BLaER1 (cell line): ENCODE results near the gene TCF12.
A peak's percentile ranks its signal among the peaks of the same experiment; 100 is the strongest.

Experiments used
- H3K27ac ChIP-seq: shearing (Covaris generic); formaldehyde crosslinking; 2 replicates; pipeline ENCODE4 v1.8.1; 2022
- H3K27me3 ChIP-seq: shearing (Covaris generic); formaldehyde crosslinking; 2 replicates; pipeline ENCODE4 v1.8.1; 2022
- H3K36me3 ChIP-seq: shearing (Covaris generic); formaldehyde crosslinking; 2 replicates; pipeline ENCODE4 v1.8.1; 2022
- H3K4me1 ChIP-seq: shearing (Covaris generic); formaldehyde crosslinking; 2 replicates; pipeline ENCODE4 v1.8.1; 2022
- H3K4me2 ChIP-seq: shearing (Covaris generic); formaldehyde crosslinking; 2 replicates; pipeline ENCODE4 v1.8.1; 2022
- H3K4me3 ChIP-seq: shearing (Covaris generic); formaldehyde crosslinking; 2 replicates; pipeline ENCODE4 v1.8.1; 2022
- H3K9ac ChIP-seq: shearing (Covaris generic); formaldehyde crosslinking; 2 replicates; pipeline ENCODE4 v1.8.1; 2022
- H3K9me3 ChIP-seq: shearing (Covaris generic); formaldehyde crosslinking; 2 replicates; pipeline ENCODE4 v1.8.1; 2022
- H4K20me1 ChIP-seq: shearing (Covaris generic); formaldehyde crosslinking; 2 replicates; pipeline ENCODE4 v1.8.1; 2022
- Cebpa-rat ChIP-seq: shearing (Covaris generic); IDR thresholded peaks from 2 replicates; pipeline ENCODE4 v1.8.1; 2022

The TCF12 gene

GRCh38 chr15:57332326-57332725 lies 413.9 kb downstream of the TCF12 start:
- Histone ChIP-seq H3K4me3 (no peak overlapping the region), H3K27ac (no peak overlapping the region), H3K9me3 (no peaks in the 10 kb centered on the region), H3K4me2 (peak overlapping the region; percentile 36; the same call in 1 of the 2 replicates), H3K9ac (no peak overlapping the region), H3K36me3 (no peaks in the 10 kb centered on the region), H3K27me3 (no peaks in the 10 kb centered on the region), H3K4me1 (peaks cover 32% of the 10 kb centered on the region), H4K20me1 (no peaks in the 10 kb centered on the region)
- TF ChIP-seq Cebpa-rat: no peak

- no peak overlapping the region for H3K4me2 ChIP-seq
- no peak for TF ChIP-seq Cebpa-rat
- no peaks in the 10 kb centered on the region for H3K9me3 ChIP-seq
- no peak overlapping the region for H3K9ac ChIP-seq
- H3K4me1 ChIP-seq: peaks cover 41% of the 10 kb centered on the region
- H3K27me3 ChIP-seq: no peaks in the 10 kb centered on the region
- H3K36me3 ChIP-seq: no peaks in the 10 kb centered on the region
- no peaks in the 10 kb centered on the region for H4K20me1 ChIP-seq
- no peak overlapping the region for H3K4me3 ChIP-seq
- no peak overlapping the region for H3K27ac ChIP-seq
These were observed 415.0 kb downstream of the TCF12 start for GRCh38 chr15:57333487-57333886.

- Histone ChIP-seq H3K27ac (no peak overlapping the region), H3K9me3 (no peaks in the 10 kb centered on the region), H3K4me1 (peaks cover 48% of the 10 kb centered on the region), H3K4me3 (no peak overlapping the region), H3K27me3 (no peaks in the 10 kb centered on the region), H3K9ac (no peak overlapping the region), H4K20me1 (no peaks in the 10 kb centered on the region), H3K4me2 (no peak overlapping the region), H3K36me3 (no peaks in the 10 kb centered on the region)
- no peak for TF ChIP-seq Cebpa-rat
These were observed 415.8 kb downstream of the TCF12 start for GRCh38 chr15:57334257-57334656.

GRCh38 chr15:57335293-57335715 lies 416.9 kb downstream of the TCF12 start:
- Histone ChIP-seq H3K4me3 (no peak overlapping the region), H3K9ac (no peak overlapping the region), H4K20me1 (no peaks in the 10 kb centered on the region), H3K9me3 (no peaks in the 10 kb centered on the region), H3K4me2 (peak overlapping the region; percentile 55), H3K36me3 (no peaks in the 10 kb centered on the region), H3K4me1 (peaks cover 39% of the 10 kb centered on the region), H3K27me3 (no peaks in the 10 kb centered on the region), H3K27ac (no peak overlapping the region)
- TF ChIP-seq Cebpa-rat: no peak

GRCh38 chr15:57335719-57336118 lies 417.3 kb downstream of the TCF12 start:
- Histone ChIP-seq H3K4me1 (peaks cover 35% of the 10 kb centered on the region), H3K27ac (no peak overlapping the region), H4K20me1 (no peaks in the 10 kb centered on the region), H3K4me3 (no peak overlapping the region), H3K36me3 (no peaks in the 10 kb centered on the region), H3K9me3 (no peaks in the 10 kb centered on the region), H3K4me2 (peak overlapping the region; percentile 55), H3K27me3 (no peaks in the 10 kb centered on the region), H3K9ac (no peak overlapping the region)
- no peak for TF ChIP-seq Cebpa-rat

GRCh38 chr15:57337868-57338411 lies 419.5 kb downstream of the TCF12 start:
- no peaks in the 10 kb centered on the region for H4K20me1 ChIP-seq
- peaks cover 27% of the 10 kb centered on the region for H3K4me1 ChIP-seq
- no peaks in the 10 kb centered on the region for H3K36me3 ChIP-seq
- no peaks in the 10 kb centered on the region for H3K9me3 ChIP-seq
- no peak overlapping the region for H3K4me3 ChIP-seq
- peak overlapping the region; percentile 16; the same call in 1 of the 2 replicates for H3K4me2 ChIP-seq
- TF ChIP-seq Cebpa-rat: no peak
- H3K27me3 ChIP-seq: no peaks in the 10 kb centered on the region
- H3K9ac ChIP-seq: no peak overlapping the region
- no peak overlapping the region for H3K27ac ChIP-seq

- Histone ChIP-seq H3K36me3 (no peaks in the 10 kb centered on the region), H3K27me3 (no peaks in the 10 kb centered on the region), H3K9me3 (no peaks in the 10 kb centered on the region), H3K9ac (no peak overlapping the region), H3K4me2 (no peak overlapping the region), H3K4me3 (no peak overlapping the region), H4K20me1 (no peaks in the 10 kb centered on the region), H3K27ac (no peak overlapping the region), H3K4me1 (peaks cover 27% of the 10 kb centered on the region)
- TF ChIP-seq Cebpa-rat: no peak
These were observed 420.9 kb downstream of the TCF12 start for GRCh38 chr15:57339321-57339720.
